HG02623 (cell line): ENCODE data around the gene GPR89A.
"Not testable (repeated sequence)": the region's sequence is repeated elsewhere in the genome, so short reads cannot be mapped to it uniquely, and the experiment has no call there.

Source experiments
- ATAC-seq: cut with Tn5 transposase; IDR thresholded peaks from one replicate; pipeline ENCODE4 v1.9.1; 2021; ENCODE audit warnings: moderate library complexity; ENCODE audit not compliant: unreplicated experiment

Gene GPR89A

GRCh38 chr1:145684858-145685257 lies 77.1 kb downstream of the GPR89A start:
- not testable (repeated sequence) for ATAC-seq

- ATAC-seq: not testable (repeated sequence)
Observed at GRCh38 chr1:145686078-145686477, 78.3 kb downstream of the GPR89A start.

GRCh38 chr1:145688328-145688727 lies 80.5 kb downstream of the GPR89A start:
- no peak for ATAC-seq

GRCh38 chr1:145688924-145689323 lies 81.1 kb downstream of the GPR89A start:
- no peak for ATAC-seq

- ATAC-seq: no peak
Observed at GRCh38 chr1:145689922-145690321, 82.1 kb downstream of the GPR89A start.

GRCh38 chr1:145690587-145691558 lies 83.1 kb downstream of the GPR89A start:
- no peak for ATAC-seq

GRCh38 chr1:145692785-145693443 lies 85.1 kb downstream of the GPR89A start:
- no peak for ATAC-seq

GRCh38 chr1:145695821-145696629 lies 88.2 kb downstream of the GPR89A start:
- no peak for ATAC-seq

- ATAC-seq: no peak
Observed at GRCh38 chr1:145696630-145696960, 88.8 kb downstream of the GPR89A start.

- ATAC-seq: no peak
Observed at GRCh38 chr1:145701306-145701862, 93.6 kb downstream of the GPR89A start.

- no peak for ATAC-seq
Observed at GRCh38 chr1:145702052-145702451, 94.3 kb downstream of the GPR89A start.

GRCh38 chr1:145702826-145703225 lies 95.0 kb downstream of the GPR89A start:
- ATAC-seq: no peak

GRCh38 chr1:145705622-145706021 lies 97.8 kb downstream of the GPR89A start:
- no peak for ATAC-seq

GRCh38 chr1:145706086-145706664 lies 98.4 kb downstream of the GPR89A start:
- no peak for ATAC-seq

- no peak for ATAC-seq
Observed at GRCh38 chr1:145707183-145707867, 99.5 kb downstream of the GPR89A start, which contains the start of gene PDZK1. Gene PDZK1 (minus strand): TSS chr1:145707368. CDS start chr1:145688021, 19,347 bp downstream.

- no peak for ATAC-seq
Observed at GRCh38 chr1:145708063-145708462, 100.3 kb downstream of the GPR89A start.

GRCh38 chr1:145710291-145711027 lies 102.7 kb downstream of the GPR89A start:
- ATAC-seq: no peak

GRCh38 chr1:145711213-145711651 lies 103.4 kb downstream of the GPR89A start:
- no peak for ATAC-seq

- no peak for ATAC-seq
Observed at GRCh38 chr1:145714524-145715111, 106.8 kb downstream of the GPR89A start.
